ENCODE results near the gene PSAT1. TPM values are rescaled to one million over a fixed set of nuclear protein-coding genes. Genes with fewer than 3 reads are reported as not detected.

The PSAT1 gene
- total and polyA plus RNA-seq, 2 of the 8 experiments (the other 6 are each of a cell fraction or from before 2014, with no cell fraction given) = 204 to 341 TPM

DNA sequence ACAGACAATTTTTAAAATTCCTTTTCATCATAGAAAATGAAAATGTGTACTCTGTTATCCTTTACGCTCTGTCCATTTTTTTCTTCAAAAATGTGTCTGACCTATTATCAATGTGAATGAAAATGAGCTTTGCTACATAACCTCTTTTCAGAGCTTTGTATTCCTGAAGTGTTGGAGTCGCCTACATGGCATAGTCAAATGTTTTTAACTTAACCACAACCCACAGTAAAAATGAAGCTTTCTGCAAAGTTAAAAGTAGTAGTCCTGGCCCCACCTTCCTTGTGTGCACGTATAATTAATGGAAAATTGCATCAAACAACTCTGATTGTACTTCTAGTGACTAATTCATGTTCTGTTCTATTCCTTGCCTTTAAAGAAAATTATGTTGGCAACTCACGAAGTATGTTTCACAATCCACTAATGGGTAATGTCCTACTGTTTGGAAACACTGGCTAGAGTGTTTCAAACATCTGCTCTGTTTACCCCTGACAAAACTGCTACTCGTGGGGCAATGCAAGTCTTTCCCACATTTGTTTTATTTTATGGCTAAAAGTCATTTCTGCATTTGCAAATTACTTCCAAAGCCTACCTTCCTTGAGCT lies 18.6 kb upstream of the PSAT1 start:
- Histone ChIP-seq H3K27me3 (replicated peaks in 1 of 4; ENCODE audit: control insufficient read depth in 3 of 4, extremely low read depth in 1 of 4, insufficient read depth in 3 of 4, low read length in 3 of 4) (no peaks in the 10 kb centered on the region), H2AK5ac (ENCODE audit: low read depth, low read length) (no peak overlapping the region)
- no peak for FAIRE-seq
- TF ChIP-seq, protein P1, sequence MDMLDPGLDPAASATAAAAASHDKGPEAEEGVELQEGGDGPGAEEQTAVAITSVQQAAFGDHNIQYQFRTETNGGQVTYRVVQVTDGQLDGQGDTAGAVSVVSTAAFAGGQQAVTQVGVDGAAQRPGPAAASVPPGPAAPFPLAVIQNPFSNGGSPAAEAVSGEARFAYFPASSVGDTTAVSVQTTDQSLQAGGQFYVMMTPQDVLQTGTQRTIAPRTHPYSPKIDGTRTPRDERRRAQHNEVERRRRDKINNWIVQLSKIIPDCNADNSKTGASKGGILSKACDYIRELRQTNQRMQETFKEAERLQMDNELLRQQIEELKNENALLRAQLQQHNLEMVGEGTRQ (IDR thresholded peaks at IDR 0.05; ENCODE audit: low read length) = no peak
- no peak for TF ChIP-seq SAP30 (IDR thresholded peaks at IDR 0.05; ENCODE audit: insufficient read depth, insufficient replicate concordance, low read length)
- no peak for TF ChIP-seq POLR2A (IDR thresholded peaks at IDR 0.05; ENCODE audit: control extremely low read depth in 1 of 2, low read depth in 2 of 2, low read length in 2 of 2)
- TF ChIP-seq RNF2 (IDR thresholded peaks at IDR 0.05; ENCODE audit: borderline replicate concordance, low read depth, low read length, missing control alignments, poor library complexity, severe bottlenecking) = no peak
- no peak for TF ChIP-seq POLR2AphosphoS5 (IDR thresholded peaks at IDR 0.05; ENCODE audit: low read depth, low read length)
- no peak for TF ChIP-seq RAD21 (IDR thresholded peaks at IDR 0.05 in 1 of 2, conservative IDR thresholded peaks at IDR 0.05 in 1 of 2; ENCODE audit: low read depth in 2 of 2, low read length in 2 of 2)
- no peak for TF ChIP-seq TCF12 (IDR thresholded peaks at IDR 0.05; ENCODE audit: low read depth, low read length)

More for the DNA sequence above, 18.6 kb upstream of the PSAT1 start:
- Histone ChIP-seq H3K56ac (replicated peaks; ENCODE audit: insufficient read length, low read depth, low read length) (no peak overlapping the region), H2AFZ (ENCODE audit: low read length) (no peak overlapping the region), H2BK5ac (ENCODE audit: low read depth, low read length) (no peak overlapping the region), H3K4me1 (replicated peaks in 1 of 4; ENCODE audit: control insufficient read depth in 3 of 4, insufficient read depth in 4 of 4, low read length in 3 of 4) (no peaks in the 10 kb centered on the region), H3K79me1 (ENCODE audit: low read depth, low read length) (no peaks in the 10 kb centered on the region), H2BK120ac (replicated peaks; ENCODE audit: low read depth, low read length) (no peak overlapping the region), H3K4me2 (ENCODE audit: insufficient read depth in 1 of 2, low read depth in 2 of 2, low read length in 2 of 2) (no peak overlapping the region), H2BK15ac (ENCODE audit: low read length) (no peak overlapping the region), H3K18ac (ENCODE audit: extremely low read depth, low read length) (no peak overlapping the region), H4K5ac (ENCODE audit: insufficient read length, low read depth, low read length) (no peak overlapping the region), H3K79me2 (ENCODE audit: control insufficient read depth in 1 of 2, insufficient read depth in 2 of 2, low read length in 2 of 2) (no peaks in the 10 kb centered on the region), H2BK12ac (ENCODE audit: low read depth, low read length) (no peak overlapping the region), H3K4ac (replicated peaks; ENCODE audit: insufficient read length, low read depth, low read length) (no peak overlapping the region), H3K23ac (ENCODE audit: insufficient read length) (no peak overlapping the region), H3K9ac (replicated peaks in 1 of 4; ENCODE audit: extremely low read depth in 1 of 4, low read depth in 3 of 4, low read length in 3 of 4) (no peak overlapping the region), H3K27ac (ENCODE audit: low read depth, low read length) (no peak overlapping the region), H2BK20ac (ENCODE audit: low read length) (no peak overlapping the region), H4K8ac (ENCODE audit: extremely low read depth, insufficient read depth, low read length) (no peak overlapping the region), H3K14ac (ENCODE audit: insufficient read length) (no peak overlapping the region), H4K91ac (replicated peaks; ENCODE audit: insufficient read length, low read length) (no peak overlapping the region), H3K36me3 (ENCODE audit: control insufficient read depth in 2 of 4, insufficient read depth in 4 of 4, low read length in 3 of 4) (no peaks in the 10 kb centered on the region), H3K4me3 (ENCODE audit: extremely low read depth in 1 of 4, insufficient read depth in 2 of 4, low read depth in 3 of 4, low read length in 4 of 4) (no peak overlapping the region), H3K9me3 (ENCODE audit: insufficient read depth in 2 of 2, low read depth in 1 of 2, low read length in 1 of 2) (no peaks in the 10 kb centered on the region), H4K20me1 (replicated peaks in 1 of 2; ENCODE audit: control insufficient read depth in 1 of 2, insufficient read depth in 2 of 2, low read length in 2 of 2) (no peaks in the 10 kb centered on the region), H3K23me2 (ENCODE audit: low read depth, low read length) (no peaks in the 10 kb centered on the region)
- DNase-seq (ENCODE audit: low read depth in 1 of 2, low spot score in 2 of 2) = no peak
- ChIA-PET CTCF (ENCODE audit: partially characterized antibody) (interaction anchor here (0.6 kb wide), 1 partner anchor 17 kb away, joined by 3 read pairs; no protein-coding TSS in a partner anchor), POLR2A (ENCODE audit: partially characterized antibody) (interaction anchor here (1.2 to 19.2 kb wide), 2 partner anchors 25 to 41 kb away, joined by 3 to 522 read pairs; partner anchors contain the start of gene PSAT1)
- 93% methylated on average over 5 of the region's 5 CpGs; no CpG with 5 or more reads in 1 of the 2 experiments for WGBS, 2 experiments (ENCODE audit: extremely low coverage in 1 of 2, insufficient coverage in 1 of 2, insufficient read length in 1 of 2, insufficient replicate concordance in 2 of 2, low coverage in 1 of 2, low lambda C conversion rate in 2 of 2, missing lambda C conversion rate in 1 of 2)

All from H1 (cell line).